ENCODE results near the gene RIOK1. TPM values are rescaled to one million over a fixed set of nuclear protein-coding genes. Genes with fewer than 3 reads are reported as not detected.
"Not testable (repeated sequence)": the region's sequence is repeated elsewhere in the genome, so short reads cannot be mapped to it uniquely, and the experiment has no call there.

Gene RIOK1
- total RNA-seq, 2 donors from 2014 or later = 17.5 to 25.8 TPM

DNA sequence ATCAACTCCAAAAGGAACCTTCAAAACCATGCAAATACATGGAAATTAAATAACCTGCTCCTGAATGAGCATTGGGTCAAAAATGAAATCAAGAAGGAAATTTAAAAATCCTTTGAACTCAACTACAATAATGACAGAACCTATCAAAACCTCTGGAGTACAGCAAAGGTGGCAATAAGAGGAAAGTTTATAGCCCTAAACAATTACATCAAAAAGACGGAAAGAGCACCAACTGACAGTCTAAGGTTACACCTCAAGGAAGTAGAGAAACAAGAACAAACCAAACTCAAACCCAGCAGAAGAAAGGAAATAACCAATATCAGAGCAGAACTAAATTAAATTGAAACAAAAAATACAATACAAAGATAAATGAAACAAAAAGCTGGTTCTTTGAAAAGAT, 39.0 kb upstream of the RIOK1 start:
- 65% methylated on average over 1 of the region's 1 CpG for WGBS
- DNase-seq (ENCODE audit: low spot score); H3K4me3 ChIP-seq; H3K27me3 ChIP-seq (replicated peaks; ENCODE audit: insufficient read depth); intact Hi-C loops (cut with DNase I); H3K27ac ChIP-seq; H3K4me1 ChIP-seq (replicated peaks); H3K36me3 ChIP-seq; H3K9me3 ChIP-seq: not testable (repeated sequence)

DNA sequence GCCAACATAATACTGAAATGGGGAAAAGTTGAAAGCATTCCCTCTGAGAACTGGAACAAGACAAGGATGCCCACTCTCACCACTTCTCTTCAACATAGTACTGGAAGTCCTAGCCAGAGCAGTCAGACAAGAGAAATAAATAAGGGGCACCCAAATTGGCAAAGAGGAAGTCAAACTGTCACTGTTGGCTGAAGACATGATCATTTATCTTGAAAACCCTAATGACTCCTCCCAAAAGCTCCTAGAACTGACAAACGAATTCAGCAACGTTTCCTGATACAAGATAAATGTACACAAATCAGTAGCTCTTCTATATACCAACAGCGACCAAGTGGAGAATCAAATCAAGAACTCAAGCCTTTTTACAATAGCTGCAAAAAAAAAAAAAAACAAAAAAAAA, 37.7 kb upstream of the RIOK1 start:
- WGBS = 72% methylated on average over 3 of the region's 3 CpGs
- intact Hi-C loops (cut with DNase I); H3K9me3 ChIP-seq; H3K4me1 ChIP-seq (replicated peaks); H3K36me3 ChIP-seq; DNase-seq (ENCODE audit: low spot score); H3K27me3 ChIP-seq (replicated peaks; ENCODE audit: insufficient read depth); H3K27ac ChIP-seq; H3K4me3 ChIP-seq: not testable (repeated sequence)

DNA sequence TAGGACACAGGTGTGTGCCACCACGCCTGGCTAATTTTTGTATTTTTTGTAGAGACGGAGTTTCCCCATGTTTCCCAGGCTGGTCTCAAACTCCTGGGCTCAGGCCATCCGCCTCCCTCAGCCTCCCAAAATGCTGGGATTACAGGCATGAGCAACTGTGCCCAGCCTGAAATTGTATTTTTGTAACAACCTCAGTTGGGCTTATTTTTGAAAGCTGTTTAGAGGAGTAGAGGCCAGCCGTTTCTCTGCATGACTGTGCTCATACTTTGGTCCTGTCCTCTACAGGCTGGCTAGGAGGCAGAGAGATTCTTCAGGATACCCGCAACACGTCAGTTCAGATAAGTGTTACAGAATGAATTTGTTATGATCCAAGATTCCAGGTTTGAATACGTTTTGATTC, 22.2 kb upstream of the RIOK1 start:
- Histone ChIP-seq H3K4me3 (no peak overlapping the region), H3K36me3 (no peaks in the 10 kb centered on the region), H3K27me3 (replicated peaks; ENCODE audit: insufficient read depth) (no peaks in the 10 kb centered on the region), H3K4me1 (replicated peaks) (no peaks in the 10 kb centered on the region), H3K27ac (no peak overlapping the region), H3K9me3 (no peaks in the 10 kb centered on the region)
- intact Hi-C loops (cut with DNase I) = no loop called here
- TF ChIP-seq POLR2A (IDR thresholded peaks at IDR 0.05) (no peak), POLR2AphosphoS5 (IDR thresholded peaks at IDR 0.05) (no peak)
- TF ChIP-seq, protein P1, sequence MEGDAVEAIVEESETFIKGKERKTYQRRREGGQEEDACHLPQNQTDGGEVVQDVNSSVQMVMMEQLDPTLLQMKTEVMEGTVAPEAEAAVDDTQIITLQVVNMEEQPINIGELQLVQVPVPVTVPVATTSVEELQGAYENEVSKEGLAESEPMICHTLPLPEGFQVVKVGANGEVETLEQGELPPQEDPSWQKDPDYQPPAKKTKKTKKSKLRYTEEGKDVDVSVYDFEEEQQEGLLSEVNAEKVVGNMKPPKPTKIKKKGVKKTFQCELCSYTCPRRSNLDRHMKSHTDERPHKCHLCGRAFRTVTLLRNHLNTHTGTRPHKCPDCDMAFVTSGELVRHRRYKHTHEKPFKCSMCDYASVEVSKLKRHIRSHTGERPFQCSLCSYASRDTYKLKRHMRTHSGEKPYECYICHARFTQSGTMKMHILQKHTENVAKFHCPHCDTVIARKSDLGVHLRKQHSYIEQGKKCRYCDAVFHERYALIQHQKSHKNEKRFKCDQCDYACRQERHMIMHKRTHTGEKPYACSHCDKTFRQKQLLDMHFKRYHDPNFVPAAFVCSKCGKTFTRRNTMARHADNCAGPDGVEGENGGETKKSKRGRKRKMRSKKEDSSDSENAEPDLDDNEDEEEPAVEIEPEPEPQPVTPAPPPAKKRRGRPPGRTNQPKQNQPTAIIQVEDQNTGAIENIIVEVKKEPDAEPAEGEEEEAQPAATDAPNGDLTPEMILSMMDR (IDR thresholded peaks at IDR 0.05) = no peak
- no peak for DNase-seq (ENCODE audit: low spot score)
- 90% methylated on average over 7 of the region's 7 CpGs for WGBS

DNA sequence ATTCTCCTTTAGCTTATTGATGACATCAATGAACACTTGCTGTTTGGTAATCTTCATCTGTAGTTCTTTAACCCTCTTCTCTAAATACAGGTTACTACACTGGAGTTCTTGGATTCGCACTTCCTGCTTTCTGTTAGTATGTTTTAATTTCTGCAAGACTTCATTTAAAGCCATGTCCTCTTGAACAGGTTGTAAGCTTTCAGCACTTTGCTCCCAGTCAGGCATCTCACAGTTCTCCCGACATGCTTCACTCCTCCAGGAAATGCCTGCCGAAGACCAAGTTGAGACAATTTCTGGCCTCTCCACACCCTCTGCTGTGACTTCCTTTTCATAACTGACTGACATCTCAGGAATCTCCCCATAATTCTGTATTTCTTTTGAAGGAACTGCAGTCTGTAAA, 15.9 kb upstream of the RIOK1 start:
- no peaks in the 10 kb centered on the region for H3K36me3 ChIP-seq
- H3K4me3 ChIP-seq = no peak overlapping the region
- TF ChIP-seq, protein P1 (IDR thresholded peaks at IDR 0.05) = no peak
- TF ChIP-seq POLR2A (IDR thresholded peaks at IDR 0.05) (no peak), POLR2AphosphoS5 (IDR thresholded peaks at IDR 0.05) (no peak)
- no peak for DNase-seq (ENCODE audit: low spot score)
- intact Hi-C loops (cut with DNase I) = no loop called here
- WGBS = 51% methylated on average over 3 of the region's 3 CpGs
- no peaks in the 10 kb centered on the region for H3K27me3 ChIP-seq (replicated peaks; ENCODE audit: insufficient read depth)
- H3K9me3 ChIP-seq = no peaks in the 10 kb centered on the region
- no peak overlapping the region for H3K27ac ChIP-seq
- no peaks in the 10 kb centered on the region for H3K4me1 ChIP-seq (replicated peaks)

DNA sequence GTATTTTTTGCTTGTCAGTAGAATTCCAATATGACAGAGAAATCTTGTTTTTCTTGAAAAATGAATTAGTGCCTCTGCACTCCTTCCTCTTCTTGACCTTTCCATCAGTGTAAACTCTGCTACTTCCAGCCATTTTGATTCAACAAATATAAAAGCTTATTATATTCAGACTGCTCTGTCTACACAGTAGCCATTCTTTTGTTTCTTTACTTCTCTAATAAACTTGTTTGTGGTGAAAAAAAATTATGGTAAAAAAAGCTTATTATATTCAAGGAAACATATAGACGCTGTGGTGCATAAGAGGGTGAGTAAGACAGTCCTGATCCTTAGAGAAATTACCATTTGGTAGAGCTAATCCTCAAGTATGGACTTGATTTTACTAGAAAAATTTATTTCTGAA, 11.6 kb upstream of the RIOK1 start:
- no peaks in the 10 kb centered on the region for H3K27me3 ChIP-seq (replicated peaks; ENCODE audit: insufficient read depth)
- H3K4me1 ChIP-seq (replicated peaks) = no peaks in the 10 kb centered on the region
- TF ChIP-seq POLR2AphosphoS5 (IDR thresholded peaks at IDR 0.05) (no peak), POLR2A (IDR thresholded peaks at IDR 0.05) (no peak)
- TF ChIP-seq, protein P1 (IDR thresholded peaks at IDR 0.05) = no peak
- no peak overlapping the region for H3K27ac ChIP-seq
- WGBS = 81% methylated on average over 1 of the region's 1 CpG
- intact Hi-C loops (cut with DNase I) = no loop called here
- no peaks in the 10 kb centered on the region for H3K9me3 ChIP-seq
- no peak for DNase-seq (ENCODE audit: low spot score)
- no peak overlapping the region for H3K4me3 ChIP-seq
- no peaks in the 10 kb centered on the region for H3K36me3 ChIP-seq

DNA sequence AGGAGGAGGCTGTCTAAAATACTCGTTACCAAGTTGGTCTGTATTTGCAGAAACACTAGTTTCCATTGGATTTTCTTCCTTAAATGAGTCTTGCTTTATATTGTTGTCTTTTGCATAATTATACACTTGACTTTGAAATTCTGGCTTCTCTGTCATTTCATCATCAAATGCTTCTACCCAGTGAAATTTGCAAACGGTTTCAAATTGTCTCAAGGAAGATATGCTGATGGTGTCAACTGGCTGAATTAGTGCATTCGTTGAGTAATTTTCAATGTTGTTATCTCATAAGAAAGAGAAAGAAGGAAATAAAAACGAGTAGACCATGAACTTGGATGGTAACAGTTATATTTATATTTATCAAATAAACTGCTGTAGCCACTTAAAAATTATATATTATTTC, 10.9 kb upstream of the RIOK1 start:
- H3K4me3 ChIP-seq = no peak overlapping the region
- H3K27me3 ChIP-seq (replicated peaks; ENCODE audit: insufficient read depth) = no peaks in the 10 kb centered on the region
- no peak for DNase-seq (ENCODE audit: low spot score)
- no peak for TF ChIP-seq POLR2AphosphoS5 (IDR thresholded peaks at IDR 0.05)
- TF ChIP-seq POLR2A (IDR thresholded peaks at IDR 0.05) = no peak
- TF ChIP-seq, protein P1 (IDR thresholded peaks at IDR 0.05) = no peak
- no peak overlapping the region for H3K27ac ChIP-seq
- H3K36me3 ChIP-seq = no peaks in the 10 kb centered on the region
- 55% methylated on average over 4 of the region's 4 CpGs for WGBS
- H3K9me3 ChIP-seq = no peaks in the 10 kb centered on the region
- H3K4me1 ChIP-seq (replicated peaks) = no peaks in the 10 kb centered on the region
- intact Hi-C loops (cut with DNase I) = no loop called here
